Endothelial cell of hepatic sinusoid (primary cell): ENCODE results near the gene PHF10.

Experiments used
- in situ Hi-C: cut with HindIII; loops from 2 replicates; pipeline ENCODE4 v1.10.0; 2017; ENCODE audit warnings: low sequenced_read_pairs

PHF10 gene

DNA sequence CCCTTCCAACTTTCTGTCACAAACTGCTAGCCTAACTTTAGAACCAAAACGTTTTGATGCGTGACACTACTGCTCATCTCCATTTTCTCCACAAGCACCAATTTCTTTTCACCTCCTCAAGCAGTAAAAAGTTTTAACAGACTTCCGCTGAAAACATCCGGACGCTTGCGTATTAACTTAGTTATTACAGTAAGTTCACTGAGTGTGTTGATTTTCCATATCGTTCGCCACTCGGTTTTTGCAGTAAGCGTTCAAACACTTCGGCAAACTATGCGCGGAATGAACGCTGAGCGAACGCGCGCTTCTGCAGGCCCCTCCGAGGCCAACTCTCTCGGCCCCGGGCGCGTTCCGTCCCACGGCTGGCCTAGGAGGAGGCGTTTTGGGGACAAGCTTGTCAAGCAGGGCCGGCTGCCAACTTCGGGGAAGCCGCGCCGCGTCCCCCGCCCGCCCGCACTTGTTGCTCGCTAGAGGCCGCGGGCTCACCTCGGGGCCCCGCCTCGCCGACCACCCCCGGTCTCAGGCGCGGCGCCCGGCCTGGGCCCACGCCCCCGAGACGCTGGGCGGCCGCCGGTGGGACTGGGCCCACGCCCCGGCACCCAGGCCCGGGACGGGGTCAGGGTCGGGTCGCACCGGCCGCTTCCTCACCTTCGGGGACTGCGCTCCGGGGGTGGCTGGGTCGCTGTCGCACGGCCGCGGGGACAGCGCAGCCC lies 945 bp downstream of the PHF10 start:
- in situ Hi-C loops, result no loop called here

DNA sequence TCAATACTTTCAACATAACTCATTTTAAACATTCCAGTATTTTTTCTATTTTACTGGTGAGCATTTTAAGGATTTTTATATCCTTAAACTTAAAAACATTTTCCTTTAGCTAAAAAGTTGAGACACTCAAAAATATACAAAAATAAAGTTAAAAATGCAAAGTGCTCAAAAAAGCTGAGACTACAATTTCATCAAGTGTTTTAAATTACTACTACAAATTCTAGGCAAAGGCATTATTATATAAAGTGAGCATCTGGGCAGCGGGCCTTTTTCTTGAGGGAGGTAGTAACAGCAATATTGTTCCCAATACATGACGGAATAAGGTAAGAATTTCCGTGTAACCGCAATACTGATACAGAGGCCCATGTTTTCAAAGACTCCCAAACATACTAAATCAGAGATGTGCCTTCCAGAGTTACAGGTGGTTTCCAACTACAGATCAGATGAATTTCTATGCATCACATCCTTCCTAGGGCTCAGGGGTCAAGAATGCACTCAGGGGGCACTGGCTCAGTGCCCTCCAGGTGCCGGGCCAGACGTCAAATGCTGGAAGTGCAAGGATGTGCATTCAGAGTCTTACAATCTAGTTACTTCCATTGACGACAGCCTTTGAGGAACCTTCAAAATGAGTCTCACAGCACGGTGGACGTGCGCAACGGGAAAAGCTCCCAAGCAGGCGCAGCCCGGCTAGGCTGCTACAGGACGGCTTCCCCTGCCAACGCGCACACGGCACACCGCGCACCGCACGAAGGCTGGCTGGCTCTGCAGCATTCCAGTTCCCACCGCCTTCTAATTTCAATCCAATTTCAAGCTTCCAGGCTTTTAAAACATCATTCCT lies 1.7 kb downstream of the PHF10 start:
- in situ Hi-C loops, result no loop called here

DNA sequence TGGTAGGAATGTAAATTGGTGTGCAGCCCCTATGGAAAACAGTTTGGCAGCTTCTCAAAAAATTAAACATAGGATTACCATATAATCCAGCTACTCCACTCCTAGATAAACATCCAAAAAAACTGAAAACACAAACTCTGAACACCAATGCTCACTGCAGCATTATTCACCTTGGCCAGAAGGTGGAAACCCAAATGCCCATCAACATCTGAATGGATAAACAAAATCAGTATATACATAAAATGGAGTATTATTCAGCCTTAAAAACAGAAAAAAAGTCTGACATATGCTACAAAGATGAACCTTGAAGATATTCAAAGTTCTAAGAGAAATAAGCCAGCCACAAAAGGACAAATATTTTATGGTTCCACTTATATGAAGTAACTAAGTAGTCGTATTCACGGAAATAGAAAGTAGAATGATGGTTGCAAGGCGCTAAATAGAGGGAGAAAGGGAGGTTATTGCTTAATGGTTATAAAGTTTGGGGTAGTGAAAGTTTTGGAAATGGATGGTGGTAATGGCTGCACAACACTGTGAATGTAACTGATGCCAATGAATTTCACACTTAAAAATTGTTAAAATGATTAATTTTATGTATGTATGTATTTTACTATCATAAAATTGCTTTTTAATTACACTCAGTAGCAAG lies 4.0 kb downstream of the PHF10 start:
- in situ Hi-C loops, result no loop called here

DNA sequence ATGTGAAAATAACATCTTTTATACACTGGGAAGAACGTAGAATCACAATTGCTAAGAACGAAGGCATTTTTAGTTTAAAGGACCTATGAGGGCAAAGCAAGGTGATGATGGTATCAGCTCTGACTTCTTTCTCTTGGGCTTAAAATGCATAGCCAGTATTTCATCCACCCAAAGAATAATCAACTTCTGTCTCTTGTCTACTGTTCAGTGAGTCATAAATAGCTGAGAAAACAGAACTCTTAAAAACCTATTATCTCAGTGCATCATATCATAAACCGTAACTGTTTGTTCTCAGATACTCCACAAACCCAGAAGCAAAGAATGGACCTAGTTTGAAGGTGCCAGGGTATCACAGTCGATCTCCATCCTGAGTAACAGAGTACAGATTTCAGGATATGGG lies 5.2 kb downstream of the PHF10 start:
- in situ Hi-C loops, result no loop called here

- in situ Hi-C loops, result no loop called here
Observed at GRCh38 chr6:169714595-169714994, 9.7 kb downstream of the PHF10 start.

DNA sequence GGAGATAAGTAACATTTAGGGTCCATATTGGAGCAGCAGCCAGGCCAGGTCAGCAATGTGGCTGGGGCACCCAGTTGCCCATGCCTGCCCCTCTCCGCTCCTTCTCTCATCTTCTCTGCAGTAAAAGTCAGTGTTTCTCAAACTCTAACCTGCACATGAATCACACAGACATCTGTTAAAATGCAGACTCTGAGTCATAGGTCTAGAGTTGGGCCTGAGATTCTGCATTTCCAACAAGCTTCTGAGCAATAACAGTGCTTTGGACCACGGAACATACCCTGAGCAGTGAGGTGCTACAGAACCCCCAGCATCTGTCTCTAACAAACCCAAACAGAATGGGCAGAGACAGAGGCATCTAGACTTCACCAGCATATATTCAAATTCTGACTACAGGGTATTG lies 10.1 kb downstream of the PHF10 start:
- in situ Hi-C loops, result no loop called here

DNA sequence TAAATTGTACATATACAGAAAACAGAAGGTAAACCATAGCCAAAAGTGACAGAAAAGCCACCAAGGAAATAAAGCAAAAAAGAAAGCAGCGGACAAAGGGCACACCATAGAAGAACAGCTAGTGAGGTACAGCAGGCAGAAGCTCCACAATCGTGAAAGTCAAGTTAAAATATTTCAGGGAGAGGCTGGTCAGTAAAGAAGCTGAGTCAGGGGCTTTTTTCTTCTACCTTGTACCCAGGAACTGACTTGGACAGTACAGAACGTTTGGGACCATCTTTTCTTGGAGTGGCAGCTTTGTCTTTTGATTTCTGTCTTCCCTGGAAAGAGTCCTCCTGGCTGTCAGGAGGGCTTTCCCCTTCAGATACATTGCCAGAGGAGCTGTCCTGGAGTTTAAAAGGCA lies 14.3 kb downstream of the PHF10 start:
- in situ Hi-C loops, result no loop called here

- in situ Hi-C loops, result no loop called here
Observed at GRCh38 chr6:169709293-169709692, 15.0 kb downstream of the PHF10 start.

DNA sequence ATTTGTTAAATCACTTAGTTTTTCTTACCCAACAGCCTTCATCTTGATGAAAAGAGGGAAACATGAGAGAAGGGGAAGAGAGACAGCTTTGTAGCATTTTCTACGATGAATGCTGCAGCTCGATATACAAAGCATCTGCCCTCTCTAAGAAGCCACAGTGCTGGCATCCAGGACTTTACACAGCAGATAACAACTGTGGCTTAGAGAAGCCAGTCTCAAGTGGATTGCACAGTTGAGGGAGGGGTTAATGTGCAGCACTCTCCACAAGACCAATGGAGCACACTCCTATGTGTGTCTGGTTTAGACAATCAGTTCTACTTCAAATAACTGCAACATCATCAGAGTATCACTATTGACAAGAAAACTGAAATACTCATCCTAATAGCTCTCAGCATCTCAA lies 16.5 kb downstream of the PHF10 start:
- in situ Hi-C loops, result no loop called here

DNA sequence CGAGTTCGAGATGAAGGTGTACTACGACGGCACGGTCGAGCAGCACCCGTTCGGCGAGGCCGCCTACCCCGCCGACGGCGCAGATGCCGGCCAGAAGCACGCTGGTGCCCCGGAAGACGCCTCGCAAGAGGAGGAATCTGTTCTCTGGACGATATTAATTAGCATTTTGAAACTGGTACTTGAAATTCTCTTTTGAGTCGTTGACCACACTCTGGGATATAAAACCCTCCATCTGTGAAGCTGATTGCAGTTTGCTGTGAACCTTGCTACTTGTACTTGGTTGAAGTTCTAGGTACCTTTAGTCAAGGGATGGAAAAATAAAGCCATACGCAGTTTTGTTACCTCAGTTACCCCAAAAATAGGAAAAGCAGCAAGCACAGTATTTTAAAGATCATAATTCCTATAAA lies 21.5 kb downstream of the PHF10 start:
- in situ Hi-C loops, result no loop called here

DNA sequence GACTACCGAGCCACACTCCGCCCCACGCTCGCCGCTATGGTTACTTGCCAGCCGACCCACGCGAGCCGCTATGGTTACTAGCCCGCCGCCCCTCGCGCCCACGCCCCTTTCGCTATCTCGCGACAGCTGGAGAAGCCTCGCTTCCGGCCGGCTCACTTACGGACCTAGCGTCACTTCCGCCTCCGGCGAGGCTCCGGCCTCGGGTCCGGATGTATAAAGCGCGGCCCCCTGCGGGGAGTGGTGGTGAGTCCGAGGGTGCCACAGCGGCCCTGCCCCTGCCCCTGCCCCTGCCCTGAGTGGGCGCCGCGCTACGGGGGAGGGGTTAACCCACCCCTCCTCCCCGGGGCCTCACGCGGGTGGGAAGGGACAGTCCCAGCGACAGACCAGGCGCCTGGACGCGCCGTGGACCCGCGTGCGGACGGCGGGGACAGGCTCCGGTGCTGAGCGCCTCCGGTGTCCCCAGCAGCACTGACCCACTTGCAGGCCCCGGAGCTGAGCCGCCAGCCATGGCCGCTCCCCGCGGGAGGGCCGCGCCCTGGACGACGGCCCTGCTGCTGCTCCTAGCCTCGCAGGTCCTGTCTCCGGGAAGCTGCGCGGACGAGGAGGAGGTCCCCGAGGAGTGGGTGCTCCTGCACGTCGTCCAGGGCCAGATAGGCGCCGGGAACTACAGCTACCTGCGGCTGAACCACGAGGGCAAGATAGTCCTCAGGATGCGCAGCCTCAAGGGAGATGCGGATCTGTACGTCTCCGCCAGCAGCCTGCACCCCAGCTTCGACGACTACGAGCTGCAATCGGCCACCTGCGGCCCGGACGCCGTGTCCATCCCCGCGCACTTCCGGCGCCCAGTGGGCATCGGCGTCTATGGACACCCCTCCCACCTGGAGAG lies 22.1 kb downstream of the PHF10 start, which contains the start of the genes C6orf120 and WDR27:
Gene C6orf120, plus strand, starts transcription at position 173 of the 886 bp plus-strand sequence. Its CDS starts 334 bp downstream, at position 507.
Gene WDR27, minus strand, starts transcription at position 76 of the 886 bp plus-strand sequence. CDS start 13,024 bp downstream, outside the sequence.
- in situ Hi-C loops, result no loop called here

GRCh38 chr6:169701311-169701953 lies 22.9 kb downstream of the PHF10 start:
- in situ Hi-C loops, result no loop called here

- in situ Hi-C loops, result no loop called here
Observed at GRCh38 chr6:169700296-169700695, 24.0 kb downstream of the PHF10 start.

DNA sequence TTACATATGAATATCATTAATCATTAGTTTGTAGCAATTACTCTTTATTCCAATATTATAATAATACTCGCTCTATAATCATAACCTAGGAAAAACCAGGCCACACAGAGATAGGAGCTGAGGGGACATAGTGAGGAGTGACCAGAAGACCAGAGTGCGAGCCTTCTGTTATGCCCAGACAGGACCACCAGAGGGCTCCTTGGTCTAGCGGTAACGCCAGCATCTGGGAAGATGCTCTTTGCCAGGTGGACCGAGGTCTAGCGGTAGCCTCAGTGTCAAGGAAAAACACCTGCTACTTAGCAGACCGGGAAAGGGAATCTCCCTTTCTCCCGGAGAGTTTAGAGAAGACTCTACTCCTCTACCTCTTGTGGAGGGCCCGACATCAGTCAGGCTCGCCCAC lies 27.2 kb downstream of the PHF10 start:
- in situ Hi-C loops, result loop anchor here (10.0 kb wide), 2 partner anchors 102 to 422 kb away; no protein-coding TSS in a partner anchor

GRCh38 chr6:169695131-169695530 lies 29.2 kb downstream of the PHF10 start:
- in situ Hi-C loops, result loop anchor here (10.0 kb wide), 2 partner anchors 100 to 420 kb away; no protein-coding TSS in a partner anchor

DNA sequence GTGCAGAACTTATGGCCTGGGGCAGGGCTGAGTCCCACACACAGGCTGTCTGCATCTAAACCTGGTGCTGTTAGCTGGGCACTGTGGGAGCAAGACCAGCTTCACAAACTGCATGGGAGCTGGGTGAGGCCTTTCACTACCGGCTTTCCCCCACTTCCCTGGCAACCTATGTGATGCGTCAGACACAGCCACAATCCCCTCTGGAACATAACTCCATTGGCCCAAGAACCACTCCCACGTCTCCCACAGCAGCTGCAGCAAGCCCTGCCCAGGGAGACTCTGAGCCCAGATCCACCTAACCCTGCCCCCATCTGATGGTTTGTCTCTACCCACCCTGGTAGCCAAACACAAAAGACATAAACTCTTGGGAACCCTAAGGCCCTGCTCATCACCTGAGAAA lies 31.8 kb downstream of the PHF10 start:
- in situ Hi-C loops, result loop anchor here (10.0 kb wide), 2 partner anchors 98 to 418 kb away; no protein-coding TSS in a partner anchor

DNA sequence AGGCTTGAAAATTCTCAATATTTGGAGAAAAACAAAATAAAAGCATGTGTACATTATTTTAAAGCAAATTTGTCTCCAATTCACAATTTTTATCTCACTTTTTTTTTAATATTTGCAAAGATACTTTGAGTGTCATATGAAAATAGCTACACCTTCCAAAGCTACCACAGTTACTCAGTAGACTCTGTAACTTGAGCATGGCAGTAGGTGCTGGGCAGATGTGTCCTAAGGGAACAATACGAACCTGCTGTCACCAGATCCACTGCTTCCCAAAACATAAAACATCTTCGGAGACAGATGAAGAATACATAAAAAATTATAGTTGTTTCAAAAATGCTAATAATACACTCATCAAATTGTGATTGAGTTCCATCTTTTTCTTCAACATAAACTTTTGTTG lies 33.0 kb downstream of the PHF10 start:
- in situ Hi-C loops, result loop anchor here (10.0 kb wide), 2 partner anchors 96 to 416 kb away; no protein-coding TSS in a partner anchor

GRCh38 chr6:169689287-169689686 lies 35.0 kb downstream of the PHF10 start:
- in situ Hi-C loops, result no loop called here

DNA sequence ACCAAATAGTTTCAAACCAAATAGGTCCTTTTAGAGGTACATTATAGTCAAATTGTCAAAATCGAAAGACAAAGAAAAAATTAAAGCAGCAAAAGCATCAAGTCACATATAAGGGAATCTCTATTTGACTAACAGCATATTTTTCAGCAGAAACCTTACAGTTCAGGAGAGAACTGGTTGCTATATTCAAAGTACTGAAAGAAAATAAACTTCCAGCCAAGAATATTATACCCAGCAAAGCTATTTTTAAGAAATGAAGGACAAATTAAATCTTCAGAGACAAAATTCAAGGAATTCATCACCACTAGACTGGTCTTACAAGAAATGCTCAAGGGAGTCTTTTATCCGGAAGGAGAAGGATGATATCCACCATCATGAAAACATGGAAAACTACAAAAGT lies 38.4 kb downstream of the PHF10 start:
- in situ Hi-C loops, result no loop called here

GRCh38 chr6:169684056-169684455 lies 40.2 kb downstream of the PHF10 start:
- in situ Hi-C loops, result no loop called here
